Vagina (tissue), 2 donors: Measurements from ENCODE around the gene LRRC27. TPM values are rescaled to one million over a fixed set of nuclear protein-coding genes. Genes with fewer than 3 reads are reported as not detected.

Source experiments
- DNase-seq, 2 donors: peaks; one replicate each; pipeline ENCODE4 v3.0.0-alpha.2; 2017; ENCODE audit errors: extremely low spot score in 2 of 2
- H3K27ac ChIP-seq: fragments of 200-600 bp; sonication (generic); one replicate; pipeline ENCODE4 v1.5.1; 2019
- H3K27me3 ChIP-seq: fragments of 200-600 bp; sonication (generic); one replicate; pipeline ENCODE4 v1.5.1; 2019
- H3K36me3 ChIP-seq, 2 donors: fragments of 200-600 bp; sonication (generic); one replicate each; pipeline ENCODE4 v1.5.1; 2017 to 2019
- H3K4me1 ChIP-seq: fragments of 200-600 bp; sonication (generic); one replicate; pipeline ENCODE4 v1.5.1; 2019
- H3K4me3 ChIP-seq, 2 donors: fragments of 200-600 bp; sonication (generic); 1 replicate in 1 of 2; 2 replicates in 1 of 2; pipeline ENCODE4 v1.5.1; 2016 to 2019
- H3K9me3 ChIP-seq: fragments of 200-600 bp; sonication (generic); one replicate; pipeline ENCODE4 v1.5.1; 2019
- POLR2A ChIP-seq, 2 donors: fragments of 450-650 bp; IDR thresholded peaks; one replicate each; pipeline ENCODE4 v1.6.1; 2017; ENCODE audit warnings: antibody characterized with exemption in 2 of 2, mild to moderate bottlenecking in 2 of 2, moderate library complexity in 2 of 2
- POLR2AphosphoS5 ChIP-seq, 2 donors: sonication (generic); formaldehyde crosslinking; IDR thresholded peaks; one replicate each; pipeline ENCODE4 v1.9.0; 2017; ENCODE audit warnings: antibody characterized with exemption in 2 of 2, mild to moderate bottlenecking in 2 of 2, low read depth in 1 of 2; ENCODE audit not compliant: insufficient read depth in 1 of 2
- intact Hi-C: fragments of 100-400 bp; cut with DNase I; formaldehyde crosslinking; loops from one replicate; pipeline ENCODE4 v1.15.1; 2023
- total RNA-seq: library from RNA; depleted of rRNA; stranded (reverse); fragments of >200 nt; gene quantifications from one replicate; pipeline ENCODE4 v1.2.3, GENCODE V29; 2016
- TF ChIP-seq, protein P1 (sequence below), 3 experiments: fragments of 450-650 bp in 2 of 3; fragments of 200-600 bp in 1 of 3; sonication (generic) in 1 of 3; IDR thresholded peaks; one replicate each; pipeline ENCODE4 v1.5.1; 2017 to 2019; ENCODE audit warnings: antibody characterized with exemption in 3 of 3, mild to moderate bottlenecking in 2 of 3, moderate library complexity in 2 of 3

The LRRC27 gene
- total RNA-seq, 1 donor from 2014 or later, result 4.9 TPM

DNA sequence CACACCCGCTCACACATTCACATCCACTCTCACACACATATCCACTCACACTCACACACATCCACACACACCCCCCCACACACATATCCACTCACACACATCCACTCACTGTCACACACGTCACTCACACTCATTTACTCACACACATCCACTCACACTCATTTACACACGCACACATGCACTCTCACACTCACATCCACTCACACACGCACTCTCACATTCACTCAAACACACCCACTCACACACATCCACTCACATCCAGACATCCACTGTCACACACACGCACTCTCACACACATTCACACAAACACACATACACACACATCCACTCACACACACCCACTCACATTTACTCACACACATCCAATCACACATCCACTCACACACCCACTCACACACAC, 83.3 kb downstream of the LRRC27 start:
- Histone ChIP-seq H3K27ac (no peak overlapping the region), H3K4me3 (no peak overlapping the region), H3K27me3 (no peaks in the 10 kb centered on the region), H3K4me1 (peaks cover 70% of the 10 kb centered on the region), H3K36me3 (peaks cover 0 to 4% of the 10 kb centered on the region in 2 donors), H3K9me3 (no peaks in the 10 kb centered on the region)
- TF ChIP-seq POLR2A (IDR thresholded peaks at IDR 0.05), result no peak
- TF ChIP-seq, protein P1, sequence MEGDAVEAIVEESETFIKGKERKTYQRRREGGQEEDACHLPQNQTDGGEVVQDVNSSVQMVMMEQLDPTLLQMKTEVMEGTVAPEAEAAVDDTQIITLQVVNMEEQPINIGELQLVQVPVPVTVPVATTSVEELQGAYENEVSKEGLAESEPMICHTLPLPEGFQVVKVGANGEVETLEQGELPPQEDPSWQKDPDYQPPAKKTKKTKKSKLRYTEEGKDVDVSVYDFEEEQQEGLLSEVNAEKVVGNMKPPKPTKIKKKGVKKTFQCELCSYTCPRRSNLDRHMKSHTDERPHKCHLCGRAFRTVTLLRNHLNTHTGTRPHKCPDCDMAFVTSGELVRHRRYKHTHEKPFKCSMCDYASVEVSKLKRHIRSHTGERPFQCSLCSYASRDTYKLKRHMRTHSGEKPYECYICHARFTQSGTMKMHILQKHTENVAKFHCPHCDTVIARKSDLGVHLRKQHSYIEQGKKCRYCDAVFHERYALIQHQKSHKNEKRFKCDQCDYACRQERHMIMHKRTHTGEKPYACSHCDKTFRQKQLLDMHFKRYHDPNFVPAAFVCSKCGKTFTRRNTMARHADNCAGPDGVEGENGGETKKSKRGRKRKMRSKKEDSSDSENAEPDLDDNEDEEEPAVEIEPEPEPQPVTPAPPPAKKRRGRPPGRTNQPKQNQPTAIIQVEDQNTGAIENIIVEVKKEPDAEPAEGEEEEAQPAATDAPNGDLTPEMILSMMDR (IDR thresholded peaks at IDR 0.05), result no peak
- no peak for TF ChIP-seq POLR2AphosphoS5 (IDR thresholded peaks at IDR 0.05; ENCODE audit: insufficient read depth in 1 of 2, low read depth in 1 of 2)
- DNase-seq, result no peak
- intact Hi-C loops, result no loop called here

DNA sequence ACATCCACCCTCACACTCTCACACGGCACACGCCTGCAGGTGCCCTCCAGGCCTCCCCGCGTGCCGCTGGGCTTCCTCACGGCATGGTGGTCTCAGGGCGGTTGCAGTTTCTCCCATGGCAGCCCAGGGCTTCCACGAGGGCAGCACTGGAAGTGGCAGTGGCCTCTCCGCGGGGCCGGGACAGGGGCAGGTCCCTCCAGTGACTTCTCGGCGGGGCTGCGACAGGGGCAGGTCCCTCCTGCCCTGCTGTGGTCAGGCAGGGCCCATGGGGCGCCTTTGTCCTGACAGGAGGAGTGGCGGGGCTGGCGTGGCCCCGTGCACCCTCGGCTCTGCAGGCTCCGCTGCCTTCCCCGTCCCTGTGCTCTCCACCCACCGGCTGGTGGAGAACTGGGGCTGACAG, 84.0 kb downstream of the LRRC27 start:
- intact Hi-C loops, result no loop called here
- Histone ChIP-seq H3K36me3 (peaks cover 0 to 4% of the 10 kb centered on the region in 2 donors), H3K27me3 (no peaks in the 10 kb centered on the region), H3K4me3 (no peak overlapping the region), H3K4me1 (peaks cover 70% of the 10 kb centered on the region), H3K27ac (no peak overlapping the region), H3K9me3 (no peaks in the 10 kb centered on the region)
- TF ChIP-seq POLR2AphosphoS5 (IDR thresholded peaks at IDR 0.05; ENCODE audit: insufficient read depth in 1 of 2, low read depth in 1 of 2) (no peak), POLR2A (IDR thresholded peaks at IDR 0.05) (no peak)
- TF ChIP-seq, protein P1 (IDR thresholded peaks at IDR 0.05), result no peak
- no peak for DNase-seq

- Histone ChIP-seq H3K4me1 (peaks cover 70% of the 10 kb centered on the region), H3K27ac (no peak overlapping the region), H3K27me3 (no peaks in the 10 kb centered on the region), H3K9me3 (no peaks in the 10 kb centered on the region), H3K36me3 (peaks cover 0 to 4% of the 10 kb centered on the region in 2 donors), H3K4me3 (no peak overlapping the region)
- intact Hi-C loops, result no loop called here
- no peak for DNase-seq
- TF ChIP-seq POLR2AphosphoS5 (IDR thresholded peaks at IDR 0.05; ENCODE audit: insufficient read depth in 1 of 2, low read depth in 1 of 2) (no peak), POLR2A (IDR thresholded peaks at IDR 0.05) (no peak)
- TF ChIP-seq, protein P1 (IDR thresholded peaks at IDR 0.05), result no peak
These were observed 84.7 kb downstream of the LRRC27 start for GRCh38 chr10:132416566-132417256.

GRCh38 chr10:132417257-132417910, 85.4 kb downstream of the LRRC27 start:
- no peaks in the 10 kb centered on the region for H3K9me3 ChIP-seq
- H3K4me3 ChIP-seq, result no peak overlapping the region
- H3K36me3 ChIP-seq, result peaks cover 0 to 4% of the 10 kb centered on the region in 2 donors
- H3K27me3 ChIP-seq, result no peaks in the 10 kb centered on the region
- DNase-seq, result no peak
- intact Hi-C loops, result no loop called here
- TF ChIP-seq POLR2A (IDR thresholded peaks at IDR 0.05) (no peak), POLR2AphosphoS5 (IDR thresholded peaks at IDR 0.05; ENCODE audit: insufficient read depth in 1 of 2, low read depth in 1 of 2) (no peak)
- TF ChIP-seq, protein P1 (IDR thresholded peaks at IDR 0.05), result no peak
- H3K27ac ChIP-seq, result peak overlapping the region; percentile 62
- peaks cover 70% of the 10 kb centered on the region for H3K4me1 ChIP-seq

- intact Hi-C loops, result no loop called here
- H3K36me3 ChIP-seq, result peaks cover 0 to 4% of the 10 kb centered on the region in 2 donors
- H3K4me1 ChIP-seq, result peaks cover 70% of the 10 kb centered on the region
- no peak overlapping the region for H3K4me3 ChIP-seq
- peak overlapping the region; percentile 62 for H3K27ac ChIP-seq
- no peaks in the 10 kb centered on the region for H3K27me3 ChIP-seq
- no peaks in the 10 kb centered on the region for H3K9me3 ChIP-seq
- DNase-seq, result no peak
- peak in 1 of 2 donors; percentile 25 for TF ChIP-seq POLR2AphosphoS5 (IDR thresholded peaks at IDR 0.05; ENCODE audit: insufficient read depth in 1 of 2, low read depth in 1 of 2)
- TF ChIP-seq, protein P1 (IDR thresholded peaks at IDR 0.05), result no peak
These were observed 86.0 kb downstream of the LRRC27 start for GRCh38 chr10:132417957-132418441.
